GM12892 (cell line): ENCODE measurements around the gene USH1G.

Source experiments
- DNase-seq: peaks from one replicate; pipeline ENCODE4 v3.0.0; 2011; ENCODE audit not compliant: insufficient read length
- FAIRE-seq: peaks from 2 replicates; lab custom pipeline; 2011; peaks lifted over from hg19 to GRCh38; lab: Jason Lieb, UNC
- POLR2A ChIP-seq: IDR thresholded peaks from 2 replicates; pipeline ENCODE4 v1.6.1; 2011; ENCODE audit warnings: low read depth, low read length, control low read depth
- POLR2AphosphoS5 ChIP-seq: IDR thresholded peaks from 2 replicates; pipeline ENCODE4 v1.6.1; 2011; ENCODE audit warnings: low read depth, low read length, control low read depth
- TAF1 ChIP-seq: IDR thresholded peaks from 2 replicates; pipeline ENCODE4 v1.6.1; 2011; ENCODE audit warnings: low read depth, mild to moderate bottlenecking, control low read depth, low read length, borderline replicate concordance

Gene USH1G

DNA sequence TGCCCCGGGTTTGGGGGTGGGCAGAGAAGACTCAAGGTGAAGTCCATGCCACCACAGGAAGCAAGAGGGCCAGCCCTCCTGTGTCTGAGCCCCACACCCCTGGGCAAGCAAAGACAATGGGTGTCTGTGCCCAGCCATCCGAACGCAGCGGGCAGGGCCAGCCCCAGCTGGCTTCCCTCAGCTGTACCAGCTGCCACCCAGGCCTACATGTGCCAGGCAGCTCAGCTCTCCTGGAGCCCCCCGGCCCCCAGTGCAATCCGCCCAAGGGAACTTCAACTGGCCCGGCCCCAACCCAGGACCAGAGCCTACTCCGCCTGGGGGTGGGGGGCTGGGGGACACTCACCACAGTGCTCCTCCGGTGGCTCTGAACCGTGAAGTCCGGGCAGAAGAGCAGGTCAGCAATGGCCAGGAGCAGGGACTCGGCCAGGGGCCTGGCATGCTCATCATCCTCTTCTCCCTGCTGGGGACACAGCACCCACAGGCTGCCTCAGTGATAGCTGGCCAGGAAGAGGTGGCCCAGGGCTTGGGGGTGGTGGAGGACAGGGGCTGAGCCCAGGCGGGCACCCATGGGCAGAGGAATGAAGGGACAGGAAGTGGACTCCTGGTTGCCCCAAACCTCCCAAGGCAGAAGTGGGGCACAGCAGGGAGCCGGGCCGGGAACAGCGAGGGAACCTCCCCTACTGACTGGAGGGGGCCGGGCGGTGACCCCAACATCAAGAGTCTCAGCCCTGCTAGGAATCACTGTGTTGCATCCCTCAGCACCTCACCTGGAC, 39.8 kb upstream of the USH1G start:
- TF ChIP-seq TAF1 = no peak
- no peak for TF ChIP-seq POLR2AphosphoS5
- TF ChIP-seq POLR2A = no peak
- FAIRE-seq = no peak
- no peak for DNase-seq

DNA sequence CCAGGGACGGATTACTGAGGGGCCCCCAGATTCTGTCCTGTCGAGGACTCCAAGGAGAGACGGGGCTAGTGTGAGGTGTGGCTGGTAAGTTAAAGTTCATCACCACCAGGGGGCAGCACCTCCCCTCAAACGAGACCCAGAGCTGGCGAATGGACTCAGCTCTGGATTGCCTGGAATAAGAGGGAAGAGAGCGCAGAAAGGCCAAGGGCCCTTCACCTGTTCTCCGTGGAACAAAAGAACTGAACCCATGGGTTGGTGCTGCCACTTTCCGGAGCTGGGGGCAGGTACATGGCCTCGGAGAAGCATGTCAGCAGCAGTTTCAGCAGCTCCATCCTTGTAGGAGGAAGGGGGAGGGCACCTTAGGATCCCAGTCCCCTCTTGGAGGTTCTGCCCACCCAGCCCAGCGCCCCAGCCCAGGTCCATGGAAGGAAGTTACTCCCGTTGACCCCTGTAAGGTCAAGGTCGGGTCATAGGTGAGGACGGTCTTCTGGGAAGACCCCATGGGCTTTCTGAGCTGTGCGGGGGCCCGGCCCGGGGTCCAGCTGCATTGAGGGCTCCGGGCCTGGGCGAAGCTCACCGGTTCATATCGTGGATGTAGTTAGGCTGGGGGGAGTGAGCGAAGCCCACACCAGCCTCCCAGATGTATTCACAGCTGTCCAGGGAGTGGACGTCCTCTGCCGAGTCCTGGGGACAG, 38.7 kb upstream of the USH1G start:
- no peak for TF ChIP-seq POLR2A
- TF ChIP-seq TAF1 = no peak
- no peak for TF ChIP-seq POLR2AphosphoS5
- DNase-seq (peak; percentile 86), FAIRE-seq (peak; percentile 85)

DNA sequence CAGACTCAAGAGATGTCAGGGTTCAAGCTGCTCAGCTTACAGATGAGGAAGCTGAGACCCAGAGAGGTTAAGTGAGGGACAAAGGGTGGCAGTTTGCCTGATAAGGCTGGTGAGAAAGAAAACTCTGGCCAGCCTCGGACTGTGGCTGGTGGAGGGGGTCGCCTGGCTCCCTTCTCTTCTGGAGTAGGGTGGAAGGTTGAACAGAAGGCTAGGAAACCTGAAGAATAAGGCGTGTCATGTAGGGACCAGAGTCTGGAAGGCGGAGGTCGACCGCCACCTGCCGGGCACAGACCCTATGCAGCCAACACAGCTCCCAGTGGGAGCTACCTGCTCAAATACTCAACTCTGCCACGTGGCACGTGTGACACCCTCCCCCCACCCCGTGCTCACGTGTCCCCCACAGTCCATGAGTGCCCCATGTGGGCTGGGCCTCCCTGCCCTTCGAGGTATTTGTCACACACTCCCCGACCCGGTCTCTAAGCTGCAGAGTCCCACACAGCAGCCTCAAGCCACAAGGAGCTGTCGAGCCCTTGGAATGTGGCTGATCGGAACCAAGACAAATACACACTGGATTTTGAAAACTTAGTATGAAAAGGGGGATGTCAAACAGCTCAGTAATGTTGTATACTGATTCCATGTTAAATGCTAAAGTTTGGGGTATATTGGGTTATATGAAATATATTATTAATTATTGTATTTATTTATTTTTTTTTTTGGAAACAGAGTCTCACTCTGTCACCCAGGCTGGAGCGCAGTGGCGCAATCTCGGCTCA, 37.7 kb upstream of the USH1G start:
- DNase-seq = peak; percentile 69
- TF ChIP-seq TAF1 (no peak), POLR2AphosphoS5 (no peak), POLR2A (no peak)

DNA sequence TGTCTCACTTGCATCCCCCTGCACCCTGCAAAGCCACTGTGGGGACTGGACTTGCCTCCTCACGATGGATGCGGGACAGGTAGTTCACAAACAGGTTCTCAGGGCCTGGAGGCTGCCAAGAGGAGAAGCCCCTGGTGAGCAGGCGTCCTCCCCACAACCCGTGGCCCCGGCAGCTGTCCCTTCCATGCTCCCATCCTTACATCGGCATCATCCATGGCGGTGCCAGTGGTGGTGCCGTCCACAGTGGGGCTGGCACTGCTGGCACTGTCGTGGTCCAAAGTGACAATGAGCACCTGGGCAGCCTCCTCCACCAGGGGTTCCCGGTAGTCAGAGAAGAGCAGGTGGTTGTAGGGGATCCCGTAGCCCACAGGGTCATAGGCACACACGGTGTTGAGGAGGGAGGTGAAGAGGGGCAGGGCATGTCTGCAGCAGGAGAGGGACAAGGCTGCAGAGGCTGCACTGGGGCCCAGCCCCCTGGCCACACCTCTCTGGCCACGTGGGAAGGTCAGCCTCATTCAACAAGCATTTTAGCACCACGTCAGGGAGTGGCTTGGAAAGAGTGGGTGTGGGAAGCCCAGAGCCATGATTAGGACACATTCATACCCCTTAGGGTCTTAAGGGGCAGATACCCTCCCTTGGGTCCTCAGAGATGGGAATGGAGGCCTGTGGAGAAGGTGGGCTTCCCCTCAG, 36.9 kb upstream of the USH1G start:
- FAIRE-seq = no peak
- TF ChIP-seq POLR2A (no peak), TAF1 (no peak)
- no peak for DNase-seq

More for the DNA sequence above, 37.7 kb upstream of the USH1G start:
- FAIRE-seq = peak; percentile 93

- FAIRE-seq (peak; percentile 89), DNase-seq (peak; percentile 85)
- TF ChIP-seq TAF1 = no peak
- no peak for TF ChIP-seq POLR2A
- no peak for TF ChIP-seq POLR2AphosphoS5
Measured at GRCh38 chr17:74957935-74958740, 35.1 kb upstream of the USH1G start.

DNA sequence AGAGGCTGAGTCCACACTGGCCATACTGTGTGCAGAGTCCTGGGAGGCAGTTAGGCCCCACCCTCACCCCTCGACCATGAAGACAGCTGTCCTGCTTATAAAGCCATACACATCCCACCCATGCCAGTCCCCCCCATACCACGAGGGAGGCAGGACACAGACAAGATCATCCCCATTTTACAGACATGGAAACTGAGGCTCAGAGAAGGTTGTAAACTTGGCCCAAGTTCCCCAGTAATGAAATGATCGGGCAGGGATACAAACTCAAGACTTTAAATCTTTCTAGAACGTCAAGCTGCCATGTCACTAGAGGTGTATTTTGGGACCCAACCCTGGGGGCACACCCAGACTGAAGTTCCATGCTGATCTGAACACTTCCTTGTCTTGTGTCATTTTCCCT, 33.0 kb upstream of the USH1G start:
- no peak for DNase-seq
- FAIRE-seq = no peak
- TF ChIP-seq POLR2A (no peak), TAF1 (no peak), POLR2AphosphoS5 (no peak)

GRCh38 chr17:74954665-74955421, 31.8 kb upstream of the USH1G start:
- no peak for DNase-seq
- TF ChIP-seq TAF1 = no peak
- TF ChIP-seq POLR2AphosphoS5 = no peak
- no peak for TF ChIP-seq POLR2A
- FAIRE-seq = no peak

GRCh38 chr17:74954115-74954514, 31.1 kb upstream of the USH1G start:
- DNase-seq (no peak), FAIRE-seq (no peak)
- TF ChIP-seq TAF1 = no peak

DNA sequence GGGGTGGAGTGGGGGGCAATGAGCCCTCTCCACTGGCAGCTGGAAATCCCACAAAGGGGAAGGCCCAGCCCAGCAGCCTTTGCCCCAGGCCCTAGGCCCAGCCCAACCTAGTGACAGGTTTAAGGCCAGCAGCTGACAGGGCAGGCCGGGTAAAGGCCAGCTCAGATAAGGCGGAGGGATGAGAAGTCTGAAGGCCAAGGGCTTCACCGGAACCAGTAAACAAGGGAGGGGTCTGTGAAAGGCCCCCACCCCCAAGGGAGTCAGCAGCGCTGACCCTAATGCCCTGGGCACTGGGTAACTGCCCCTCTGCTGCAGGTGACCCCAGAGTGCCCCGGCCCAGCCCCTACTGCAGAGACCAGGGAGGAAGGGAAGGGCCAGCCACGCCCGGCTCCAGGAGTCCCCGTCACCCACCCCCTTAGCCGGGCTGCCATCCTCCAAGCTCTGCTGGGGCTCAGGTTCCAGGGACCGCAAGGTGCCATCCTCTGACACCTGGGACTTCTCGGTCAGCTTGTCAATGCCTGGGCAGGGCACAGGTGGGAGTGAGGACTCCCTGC, 30.2 kb upstream of the USH1G start:
- TF ChIP-seq TAF1 (no peak), POLR2A (no peak), POLR2AphosphoS5 (no peak)
- FAIRE-seq (no peak), DNase-seq (no peak)
